HG03460 (cell line): Measurements from ENCODE around the gene SLC36A4.
"Not testable (repeated sequence)": the region's sequence is repeated elsewhere in the genome, so short reads cannot be mapped to it uniquely, and the experiment has no call there.

ENCODE experiments used
- ATAC-seq: cut with Tn5 transposase; IDR thresholded peaks from one replicate; pipeline ENCODE4 v1.9.1; 2021; ENCODE audit not compliant: unreplicated experiment

The SLC36A4 gene

GRCh38 chr11:93194673-93195291 lies 3.0 kb downstream of the SLC36A4 start:
- ATAC-seq, result no peak

- no peak for ATAC-seq
These were observed 4.1 kb downstream of the SLC36A4 start for GRCh38 chr11:93193731-93194130.

GRCh38 chr11:93192163-93192562 lies 5.6 kb downstream of the SLC36A4 start:
- ATAC-seq, result no peak

- no peak for ATAC-seq
These were observed 8.3 kb downstream of the SLC36A4 start for GRCh38 chr11:93189462-93189861.

GRCh38 chr11:93188726-93189125 lies 9.1 kb downstream of the SLC36A4 start:
- no peak for ATAC-seq

GRCh38 chr11:93187290-93187689 lies 10.5 kb downstream of the SLC36A4 start:
- ATAC-seq, result no peak

- not testable (repeated sequence) for ATAC-seq
These were observed 19.9 kb downstream of the SLC36A4 start for GRCh38 chr11:93177891-93178290.

- ATAC-seq, result no peak
These were observed 27.7 kb downstream of the SLC36A4 start for GRCh38 chr11:93169950-93170561.

- no peak for ATAC-seq
These were observed 28.6 kb downstream of the SLC36A4 start for GRCh38 chr11:93169143-93169542.

- peak; percentile 49 for ATAC-seq
These were observed 30.9 kb downstream of the SLC36A4 start for GRCh38 chr11:93166862-93167261.

- ATAC-seq, result no peak
These were observed 31.6 kb downstream of the SLC36A4 start for GRCh38 chr11:93166194-93166593.

- no peak for ATAC-seq
These were observed 37.0 kb downstream of the SLC36A4 start for GRCh38 chr11:93160808-93161207.

GRCh38 chr11:93160156-93160555 lies 37.6 kb downstream of the SLC36A4 start:
- ATAC-seq, result no peak

GRCh38 chr11:93159721-93160120 lies 38.1 kb downstream of the SLC36A4 start:
- no peak for ATAC-seq

GRCh38 chr11:93155738-93156137 lies 42.1 kb downstream of the SLC36A4 start:
- ATAC-seq, result no peak

GRCh38 chr11:93145390-93145915 lies 52.3 kb downstream of the SLC36A4 start:
- no peak for ATAC-seq

GRCh38 chr11:93143800-93144199 lies 54.0 kb downstream of the SLC36A4 start:
- ATAC-seq, result no peak

GRCh38 chr11:93143186-93143585 lies 54.6 kb downstream of the SLC36A4 start:
- no peak for ATAC-seq

- no peak for ATAC-seq
These were observed 64.2 kb downstream of the SLC36A4 start for GRCh38 chr11:93133488-93134109.

GRCh38 chr11:93132836-93133235 lies 65.0 kb downstream of the SLC36A4 start:
- no peak for ATAC-seq

GRCh38 chr11:93131709-93132108 lies 66.1 kb downstream of the SLC36A4 start:
- ATAC-seq, result no peak

GRCh38 chr11:93128574-93128973 lies 69.2 kb downstream of the SLC36A4 start:
- no peak for ATAC-seq
